Fibroblast of mammary gland (primary cell): ENCODE results near the gene CCND3.

ENCODE experiments used
- DNase-seq: peaks from one replicate; pipeline ENCODE4 v3.0.0-alpha.2; 2010; ENCODE audit warnings: low read depth
- H3K4me3 ChIP-seq: 2 replicates; pipeline ENCODE4 v1.5.1; 2011; ENCODE audit warnings: low read depth, mild to moderate bottlenecking, low read length, moderate library complexity; ENCODE audit not compliant: control insufficient read depth
- CTCF ChIP-seq: conservative IDR thresholded peaks from 2 replicates; pipeline ENCODE4 v1.5.1; 2011; ENCODE audit warnings: low read depth, low read length, inconsistent platforms; ENCODE audit not compliant: control insufficient read depth, insufficient read depth

Gene CCND3

GRCh38 chr6:41892921-41893564 lies 48.6 kb downstream of the CCND3 start:
- no peak for TF ChIP-seq CTCF
- no peak for DNase-seq
- no peak overlapping the region for H3K4me3 ChIP-seq

- no peak for DNase-seq
- no peak for TF ChIP-seq CTCF
- no peak overlapping the region for H3K4me3 ChIP-seq
These were observed 54.3 kb downstream of the CCND3 start for GRCh38 chr6:41887331-41887751.

- DNase-seq: no peak
- TF ChIP-seq CTCF: no peak
- H3K4me3 ChIP-seq: no peak overlapping the region
These were observed 55.7 kb downstream of the CCND3 start for GRCh38 chr6:41885930-41886329.

- H3K4me3 ChIP-seq: no peak overlapping the region
- DNase-seq: no peak
- no peak for TF ChIP-seq CTCF
These were observed 56.7 kb downstream of the CCND3 start for GRCh38 chr6:41884957-41885356.
